ENCODE results near the gene ANKRD30BL. TPM values are rescaled to one million over a fixed set of nuclear protein-coding genes. Genes with fewer than 3 reads are reported as not detected.
A peak's percentile ranks its signal among the peaks of the same experiment; 100 is the strongest.
"Not testable (repeated sequence)": the region's sequence is repeated elsewhere in the genome, so short reads cannot be mapped to it uniquely, and the experiment has no call there.

Gene ANKRD30BL, protein sequence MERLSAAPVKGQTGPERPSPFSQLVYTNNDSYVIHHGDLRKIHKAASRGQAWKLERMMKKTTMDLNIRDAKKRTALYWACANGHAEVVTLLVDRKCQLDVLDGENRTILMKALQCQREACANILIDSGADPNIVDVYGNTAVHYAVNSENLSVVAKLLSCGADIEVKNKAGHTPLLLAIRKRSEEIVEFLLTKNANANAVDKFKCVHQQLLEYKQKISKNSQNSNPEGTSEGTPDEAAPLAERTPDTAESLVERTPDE
- total RNA-seq (0.19 TPM), polyA plus RNA-seq (0.34 TPM)
- long read RNA-seq, donor 1: 0 reads
- long read RNA-seq, donor 2: 0 reads
- long read RNA-seq, donor 3: 0 reads
- long read RNA-seq, donor 4: 0 reads
- long read RNA-seq, donor 5: 0 reads
- long read RNA-seq, donor 6: 0 reads
- long read RNA-seq, donor 7: 0 reads
- long read RNA-seq, donor 8: 0 reads
- long read RNA-seq, donor 9: 0 reads
- long read RNA-seq, donor 10: 0 reads

DNA sequence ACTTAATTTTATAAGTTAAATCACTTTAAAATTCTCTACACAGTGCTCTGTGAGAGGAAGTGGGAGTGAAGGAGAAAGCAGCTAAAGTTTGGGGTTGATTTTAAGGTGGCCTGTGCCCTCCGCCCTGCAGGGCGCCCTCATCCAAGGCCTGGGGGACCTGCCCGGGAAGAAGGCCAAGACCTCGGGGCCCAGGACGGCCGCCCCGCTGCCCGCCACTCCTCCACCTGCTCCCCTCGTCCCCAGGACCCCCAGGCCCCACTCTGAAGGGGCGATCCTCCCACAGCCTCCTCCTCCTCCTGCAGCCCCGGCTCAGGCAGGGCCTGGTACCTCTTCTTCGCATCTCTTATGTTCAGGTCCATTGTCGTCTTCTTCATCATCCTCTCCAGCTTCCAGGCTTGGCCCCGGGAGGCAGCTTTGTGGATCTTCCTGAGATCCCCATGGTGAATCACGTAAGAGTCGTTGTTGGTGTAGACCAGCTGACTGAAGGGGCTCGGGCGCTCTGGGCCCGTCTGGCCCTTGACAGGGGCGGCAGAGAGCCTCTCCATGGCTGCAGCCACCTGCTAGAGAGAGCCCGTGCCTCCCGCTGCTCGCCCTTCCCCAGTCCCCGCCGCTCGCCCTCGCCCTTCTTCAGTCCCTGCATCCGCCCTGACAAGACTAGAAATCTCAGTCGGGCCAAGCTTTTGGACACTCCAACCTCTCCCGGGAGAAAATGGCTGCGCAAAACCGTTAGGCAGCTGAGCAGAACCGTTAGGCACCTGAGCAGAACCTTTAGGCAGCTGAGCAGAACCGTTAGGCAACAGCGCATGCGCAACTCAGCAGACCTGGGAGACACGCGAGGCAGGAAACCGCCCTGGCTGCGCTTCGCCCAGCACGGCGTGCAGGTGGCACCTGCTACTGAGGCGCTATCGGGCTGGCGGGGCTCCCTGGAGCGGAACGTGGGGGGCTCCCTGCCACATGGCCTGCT lies at the start of gene ANKRD30BL:
Gene ANKRD30BL, minus strand, starts transcription at position 792 of the 964 bp plus-strand sequence. Its CDS starts 247 bp downstream, at position 545.
- not testable (repeated sequence) for H3K36me3 ChIP-seq (ENCODE audit: control insufficient read depth in 2 of 2, insufficient read depth in 2 of 2, low read length in 1 of 2); H3K9me3 ChIP-seq (ENCODE audit: control insufficient read depth in 2 of 2, insufficient read depth in 1 of 2, low read length in 1 of 2); H3K4me1 ChIP-seq (ENCODE audit: control insufficient read depth in 2 of 2, insufficient read depth in 2 of 2, low read length in 2 of 2); H3K27me3 ChIP-seq (ENCODE audit: control insufficient read depth in 2 of 2, insufficient read depth in 1 of 2, low read length in 1 of 2); DNase-seq (ENCODE audit: low read depth in 6 of 9, low spot score in 9 of 9); H3K27ac ChIP-seq (ENCODE audit: low read depth in 1 of 2, low read length in 1 of 2); H3K4me3 ChIP-seq (ENCODE audit: low read length in 2 of 2)
- 89% methylated on average over 48 of the region's 48 CpGs for WGBS

GRCh38 chr2:132202866-132203265 lies 41.1 kb upstream of the ANKRD30BL start:
- DNase-seq (ENCODE audit: low read depth in 6 of 9, low spot score in 9 of 9); H3K27ac ChIP-seq (ENCODE audit: low read depth in 1 of 2, low read length in 1 of 2); H3K36me3 ChIP-seq (ENCODE audit: control insufficient read depth in 2 of 2, insufficient read depth in 2 of 2, low read length in 1 of 2); H3K27me3 ChIP-seq (ENCODE audit: control insufficient read depth in 2 of 2, insufficient read depth in 1 of 2, low read length in 1 of 2); H3K4me3 ChIP-seq (ENCODE audit: low read length in 2 of 2); H3K4me1 ChIP-seq (ENCODE audit: control insufficient read depth in 2 of 2, insufficient read depth in 2 of 2, low read length in 2 of 2); H3K9me3 ChIP-seq (ENCODE audit: control insufficient read depth in 2 of 2, insufficient read depth in 1 of 2, low read length in 1 of 2): not testable (repeated sequence)
- 7% methylated on average over 2 of the region's 2 CpGs for WGBS

- H3K9me3 ChIP-seq (ENCODE audit: control insufficient read depth in 2 of 2, insufficient read depth in 1 of 2, low read length in 1 of 2); DNase-seq (ENCODE audit: low read depth in 6 of 9, low spot score in 9 of 9); H3K27me3 ChIP-seq (ENCODE audit: control insufficient read depth in 2 of 2, insufficient read depth in 1 of 2, low read length in 1 of 2); H3K36me3 ChIP-seq (ENCODE audit: control insufficient read depth in 2 of 2, insufficient read depth in 2 of 2, low read length in 1 of 2); H3K27ac ChIP-seq (ENCODE audit: low read depth in 1 of 2, low read length in 1 of 2); H3K4me3 ChIP-seq (ENCODE audit: low read length in 2 of 2); H3K4me1 ChIP-seq (ENCODE audit: control insufficient read depth in 2 of 2, insufficient read depth in 2 of 2, low read length in 2 of 2): not testable (repeated sequence)
- WGBS: 93% methylated on average over 5 of the region's 5 CpGs
These were observed 31.1 kb upstream of the ANKRD30BL start for GRCh38 chr2:132192854-132193253.

- H3K27ac ChIP-seq (ENCODE audit: low read depth in 1 of 2, low read length in 1 of 2); H3K4me1 ChIP-seq (ENCODE audit: control insufficient read depth in 2 of 2, insufficient read depth in 2 of 2, low read length in 2 of 2); H3K4me3 ChIP-seq (ENCODE audit: low read length in 2 of 2); H3K9me3 ChIP-seq (ENCODE audit: control insufficient read depth in 2 of 2, insufficient read depth in 1 of 2, low read length in 1 of 2); H3K36me3 ChIP-seq (ENCODE audit: control insufficient read depth in 2 of 2, insufficient read depth in 2 of 2, low read length in 1 of 2); H3K27me3 ChIP-seq (ENCODE audit: control insufficient read depth in 2 of 2, insufficient read depth in 1 of 2, low read length in 1 of 2); DNase-seq (ENCODE audit: low read depth in 6 of 9, low spot score in 9 of 9): not testable (repeated sequence)
- WGBS: 95% methylated on average over 1 of the region's 1 CpG
These were observed 5.3 kb upstream of the ANKRD30BL start for GRCh38 chr2:132167100-132167499.

DNA sequence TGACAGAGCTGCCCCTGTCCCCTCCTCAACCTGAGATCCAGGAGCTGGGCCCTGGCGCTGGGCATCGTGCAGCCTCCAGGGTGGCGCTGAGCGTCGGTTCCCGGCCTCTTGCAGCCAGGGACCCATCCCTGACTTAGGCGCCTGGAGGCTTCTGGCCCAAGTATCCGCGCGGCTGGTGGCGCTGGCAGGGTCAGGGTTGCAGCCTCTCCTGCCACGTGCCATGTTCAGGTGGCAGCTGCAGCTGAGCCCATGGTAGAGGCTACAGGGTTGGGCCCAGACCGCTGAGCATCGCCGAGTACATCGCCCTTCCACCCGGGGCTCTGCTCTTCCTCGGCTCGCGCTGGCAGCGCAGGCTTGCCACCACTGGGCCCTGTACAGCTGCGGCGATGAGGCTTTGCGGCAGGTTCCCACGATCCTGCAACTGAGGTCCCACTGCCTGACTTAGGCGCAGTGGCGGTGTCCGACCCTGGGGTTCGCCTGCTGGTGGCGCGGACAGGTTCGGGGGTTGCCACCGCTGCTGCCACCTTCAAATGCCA lies 441 bp upstream of the ANKRD30BL start:
- H3K4me3 ChIP-seq (ENCODE audit: low read length in 2 of 2); H3K27me3 ChIP-seq (ENCODE audit: control insufficient read depth in 2 of 2, insufficient read depth in 1 of 2, low read length in 1 of 2); H3K27ac ChIP-seq (ENCODE audit: low read depth in 1 of 2, low read length in 1 of 2); H3K4me1 ChIP-seq (ENCODE audit: control insufficient read depth in 2 of 2, insufficient read depth in 2 of 2, low read length in 2 of 2); H3K9me3 ChIP-seq (ENCODE audit: control insufficient read depth in 2 of 2, insufficient read depth in 1 of 2, low read length in 1 of 2); DNase-seq (ENCODE audit: low read depth in 6 of 9, low spot score in 9 of 9); H3K36me3 ChIP-seq (ENCODE audit: control insufficient read depth in 2 of 2, insufficient read depth in 2 of 2, low read length in 1 of 2): not testable (repeated sequence)
- 91% methylated on average over 33 of the region's 33 CpGs for WGBS

DNA sequence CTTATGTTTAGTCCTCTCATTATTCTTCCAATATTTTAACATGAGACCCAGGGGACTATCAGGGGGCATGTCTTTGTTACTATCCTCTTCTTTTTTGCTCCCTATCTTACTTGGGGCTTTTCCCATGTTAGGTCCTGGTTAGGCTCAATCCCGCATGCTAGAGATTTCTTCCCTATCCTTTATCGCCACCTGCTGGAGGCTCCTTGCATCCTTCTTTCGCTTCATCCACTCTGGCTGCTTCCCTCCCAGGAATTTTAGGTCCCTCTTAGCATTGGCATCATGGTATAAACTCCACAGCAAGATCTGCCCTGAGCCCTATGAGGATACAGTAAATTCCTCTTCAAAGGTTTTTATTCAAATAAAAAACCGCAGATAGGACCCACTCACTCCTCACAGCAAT lies 15.0 kb downstream of the ANKRD30BL start:
- H3K4me3 ChIP-seq (ENCODE audit: low read length in 2 of 2); H3K4me1 ChIP-seq (ENCODE audit: control insufficient read depth in 2 of 2, insufficient read depth in 2 of 2, low read length in 2 of 2); H3K36me3 ChIP-seq (ENCODE audit: control insufficient read depth in 2 of 2, insufficient read depth in 2 of 2, low read length in 1 of 2); H3K27me3 ChIP-seq (ENCODE audit: control insufficient read depth in 2 of 2, insufficient read depth in 1 of 2, low read length in 1 of 2); H3K27ac ChIP-seq (ENCODE audit: low read depth in 1 of 2, low read length in 1 of 2); H3K9me3 ChIP-seq (ENCODE audit: control insufficient read depth in 2 of 2, insufficient read depth in 1 of 2, low read length in 1 of 2): not testable (repeated sequence)
- peak; percentile 0 to 49 (median 10) for DNase-seq (ENCODE audit: low read depth in 6 of 9, low spot score in 9 of 9)
- WGBS: 8% methylated on average over 4 of the region's 4 CpGs

All from thymus (tissue), 14 donors.